Mammary epithelial cell (primary cell): Measurements from ENCODE around the gene HIBCH.

Source experiments
- EZH2 ChIP-seq: IDR thresholded peaks from 2 replicates; pipeline ENCODE4 v1.6.1; 2012; ENCODE audit warnings: low read length, inconsistent platforms, borderline replicate concordance
- TF ChIP-seq, protein P1 (sequence below), 2 donors: IDR thresholded peaks in 1 of 2; conservative IDR thresholded peaks in 1 of 2; 2 replicates each; pipeline ENCODE4 v1.5.1; 2011 to 2012; ENCODE audit warnings: inconsistent platforms in 2 of 2, low read length in 2 of 2, mild to moderate bottlenecking in 2 of 2, control low read depth in 1 of 2, low read depth in 1 of 2; ENCODE audit not compliant: insufficient read depth in 1 of 2; ENCODE audit errors: extremely low read depth in 1 of 2

DNA sequence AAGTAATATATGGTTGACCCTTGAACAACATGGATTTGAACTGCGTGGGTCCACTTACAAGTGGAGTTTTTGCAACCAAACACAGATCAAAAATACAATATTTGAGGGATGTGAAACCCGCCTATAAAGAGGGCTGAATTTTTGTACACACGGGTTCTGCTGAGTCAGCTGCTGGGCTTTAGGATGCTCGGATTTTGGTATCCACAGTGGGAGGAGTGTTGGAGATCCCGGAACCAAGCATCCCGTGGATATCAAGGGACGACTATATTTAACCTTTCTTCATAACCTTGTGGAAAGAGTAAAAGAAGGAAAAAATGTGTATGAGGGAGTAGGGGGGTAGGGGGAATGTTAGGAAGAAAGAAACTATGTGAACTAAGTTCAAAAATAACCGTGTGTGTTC lies 13.8 kb upstream of the HIBCH start:
- TF ChIP-seq, protein P1, sequence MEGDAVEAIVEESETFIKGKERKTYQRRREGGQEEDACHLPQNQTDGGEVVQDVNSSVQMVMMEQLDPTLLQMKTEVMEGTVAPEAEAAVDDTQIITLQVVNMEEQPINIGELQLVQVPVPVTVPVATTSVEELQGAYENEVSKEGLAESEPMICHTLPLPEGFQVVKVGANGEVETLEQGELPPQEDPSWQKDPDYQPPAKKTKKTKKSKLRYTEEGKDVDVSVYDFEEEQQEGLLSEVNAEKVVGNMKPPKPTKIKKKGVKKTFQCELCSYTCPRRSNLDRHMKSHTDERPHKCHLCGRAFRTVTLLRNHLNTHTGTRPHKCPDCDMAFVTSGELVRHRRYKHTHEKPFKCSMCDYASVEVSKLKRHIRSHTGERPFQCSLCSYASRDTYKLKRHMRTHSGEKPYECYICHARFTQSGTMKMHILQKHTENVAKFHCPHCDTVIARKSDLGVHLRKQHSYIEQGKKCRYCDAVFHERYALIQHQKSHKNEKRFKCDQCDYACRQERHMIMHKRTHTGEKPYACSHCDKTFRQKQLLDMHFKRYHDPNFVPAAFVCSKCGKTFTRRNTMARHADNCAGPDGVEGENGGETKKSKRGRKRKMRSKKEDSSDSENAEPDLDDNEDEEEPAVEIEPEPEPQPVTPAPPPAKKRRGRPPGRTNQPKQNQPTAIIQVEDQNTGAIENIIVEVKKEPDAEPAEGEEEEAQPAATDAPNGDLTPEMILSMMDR (conservative IDR thresholded peaks at IDR 0.05 in 1 of 2, IDR thresholded peaks at IDR 0.05 in 1 of 2; ENCODE audit: extremely low read depth in 1 of 2, insufficient read depth in 1 of 2, low read depth in 1 of 2, low read length in 2 of 2) = no peak
- no peak for TF ChIP-seq EZH2
